Right ventricle myocardium inferior (tissue), 1 donor: ENCODE results near the gene UBXN6. TPM values are rescaled to one million over a fixed set of nuclear protein-coding genes. Genes with fewer than 3 reads are reported as not detected.

Experiments used
- ATAC-seq: fragments of 200-7000 bp; cut with Tn5 transposase; one replicate; pipeline ENCODE4 v1.9.1; 2020; ENCODE audit warnings: mild to moderate bottlenecking, moderate library complexity
- DNase-seq: peaks from one replicate; pipeline ENCODE4 v3.0.0; 2021; ENCODE audit errors: missing footprints
- intact Hi-C: fragments of 100-400 bp; cut with DNase I; formaldehyde crosslinking; loops from one replicate; pipeline ENCODE4 v1.11.0; 2022
- total RNA-seq: library from RNA; stranded (reverse); fragmentation: NEBNext Ultra II Directional; extraction: Animal tissue kit (Norgen Biotek cat#: 25700); gene quantifications from one replicate; pipeline ENCODE4 v1.2.1, GENCODE V29; 2021
- donor health status: DM: no; HTN: yes; CAD: no; lungs with severe emphysema.

UBXN6 gene
- total RNA-seq, 1 donor from 2014 or later: 119 TPM

DNA sequence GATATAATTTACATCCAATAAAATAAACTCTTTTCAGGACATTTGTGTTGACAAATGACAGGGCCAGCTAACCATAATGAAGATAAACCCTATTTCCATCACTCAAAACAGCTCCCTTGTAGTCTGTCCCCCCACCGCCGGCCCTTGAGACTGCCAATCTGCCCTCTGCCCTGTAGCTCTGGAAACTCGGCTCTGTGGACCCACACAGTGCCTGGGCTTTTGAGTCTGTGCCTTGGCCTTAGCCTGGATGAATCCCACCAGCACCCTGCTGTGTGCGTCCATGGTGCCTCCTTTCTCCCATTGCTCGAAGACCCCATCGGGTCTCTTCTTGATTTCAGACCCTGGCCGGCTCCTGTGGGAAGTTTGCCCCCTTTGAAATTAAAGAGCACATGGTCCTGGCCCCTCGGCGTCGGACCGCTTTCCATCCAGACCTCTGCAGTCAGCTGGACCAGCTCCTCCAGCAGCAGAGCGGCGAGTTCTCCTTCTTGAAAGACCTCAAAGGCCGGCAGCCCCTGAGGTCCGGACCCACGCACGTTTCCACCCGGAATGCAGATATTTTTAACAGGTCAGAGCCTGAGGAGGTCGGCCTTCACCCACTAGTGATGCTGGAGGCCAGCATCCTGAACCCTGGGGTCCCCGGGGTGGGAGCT is 29.1 kb downstream of the UBXN6 start:
- no peak for DNase-seq
- intact Hi-C loops: no loop called here
- no peak for ATAC-seq

DNA sequence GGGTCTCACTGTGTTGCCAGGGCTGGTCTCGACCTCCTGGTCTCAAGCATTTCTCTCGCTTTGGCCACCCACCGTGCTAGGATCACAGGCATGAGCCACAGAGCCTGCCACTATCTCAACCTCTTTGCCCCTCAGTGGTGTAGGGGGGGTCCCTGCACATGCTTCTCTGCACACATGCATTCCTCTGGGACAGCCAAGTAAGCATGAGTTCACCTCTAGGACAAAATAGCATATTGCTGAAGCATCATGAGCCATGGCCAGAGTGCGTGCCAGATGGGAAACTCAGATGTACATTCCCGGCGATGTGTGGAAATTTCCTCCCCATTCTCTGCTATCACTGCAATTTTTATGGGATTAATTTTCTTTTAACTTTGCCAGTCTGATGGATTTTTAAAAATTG is 32.1 kb downstream of the UBXN6 start:
- intact Hi-C loops: no loop called here
- no peak for ATAC-seq
- no peak for DNase-seq

DNA sequence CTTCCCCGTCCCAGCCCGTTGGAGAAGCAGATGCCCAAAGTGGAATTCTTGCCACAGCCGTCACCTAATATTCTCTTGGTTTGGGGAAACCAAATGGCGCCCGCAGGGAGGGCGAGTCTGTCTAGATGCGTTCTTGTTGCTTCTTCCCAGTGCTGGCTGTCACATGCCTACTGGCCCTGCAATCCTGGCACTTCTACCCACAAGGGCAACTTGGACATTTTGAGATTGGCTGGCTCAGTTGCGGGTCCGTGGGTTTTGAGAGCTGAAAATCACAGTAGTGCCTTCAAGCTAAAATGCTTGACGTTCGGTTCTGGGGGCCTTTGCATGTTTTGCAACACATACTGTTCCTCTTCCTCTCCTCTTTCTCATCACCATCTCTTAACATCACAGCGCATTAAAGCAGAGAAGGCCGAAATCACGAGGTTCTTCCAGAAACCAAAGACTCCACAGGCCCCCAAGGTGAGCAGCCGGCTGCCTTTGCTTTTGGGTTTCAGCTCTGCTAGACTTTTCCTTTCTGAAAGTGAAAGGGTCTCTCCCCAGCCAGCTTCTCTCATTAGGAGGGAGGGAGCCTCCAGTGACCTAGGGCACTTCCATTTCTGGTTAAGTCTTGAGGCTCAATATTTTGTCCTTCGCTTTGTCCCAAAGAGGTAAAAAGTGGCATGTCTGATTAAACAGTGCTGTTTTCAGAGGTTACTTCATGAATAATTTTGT is 34.0 kb downstream of the UBXN6 start:
- DNase-seq: no peak
- ATAC-seq: no peak
- intact Hi-C loops: no loop called here

DNA sequence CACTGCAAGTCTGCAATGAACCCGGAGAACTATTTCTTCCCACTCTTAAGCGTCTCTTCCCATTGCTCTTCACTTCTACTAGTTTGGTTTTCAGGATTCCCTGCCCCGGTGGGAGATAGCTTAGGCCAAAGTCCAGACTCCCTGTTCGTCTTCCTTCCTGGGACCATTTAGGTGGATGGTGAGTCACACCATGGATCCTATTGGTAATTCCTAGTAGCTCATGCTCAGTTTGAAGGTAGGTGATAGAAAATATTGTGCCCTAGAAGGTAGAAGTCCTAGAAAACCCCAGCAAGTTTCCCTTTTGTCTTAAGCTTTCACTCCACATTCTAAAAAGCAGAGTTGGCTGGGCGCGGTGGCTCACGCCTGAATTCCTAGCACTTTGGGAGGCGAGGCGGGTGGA is 41.3 kb downstream of the UBXN6 start:
- ATAC-seq (no peak), DNase-seq (no peak)
- intact Hi-C loops: no loop called here

DNA sequence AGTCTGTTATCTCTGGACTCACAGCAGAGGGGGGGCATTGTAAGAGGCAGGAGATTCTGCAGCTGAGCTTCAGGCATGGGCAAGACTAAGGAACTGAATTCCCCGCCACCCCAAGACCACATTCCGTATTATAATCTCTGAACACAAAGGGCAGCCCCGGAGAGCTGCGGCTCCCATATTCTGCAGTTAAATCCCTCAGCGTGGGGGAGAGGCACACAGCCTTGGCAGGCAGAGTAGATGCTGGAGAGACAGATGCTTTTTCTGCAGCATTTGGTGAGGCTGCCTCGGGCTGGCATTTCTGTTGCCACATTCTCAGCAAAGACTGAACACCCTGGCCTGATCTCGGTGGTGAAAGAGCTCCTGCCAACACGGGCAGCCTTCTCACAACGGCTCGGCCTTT is 42.2 kb downstream of the UBXN6 start:
- intact Hi-C loops: no loop called here
- DNase-seq (no peak), ATAC-seq (no peak)

DNA sequence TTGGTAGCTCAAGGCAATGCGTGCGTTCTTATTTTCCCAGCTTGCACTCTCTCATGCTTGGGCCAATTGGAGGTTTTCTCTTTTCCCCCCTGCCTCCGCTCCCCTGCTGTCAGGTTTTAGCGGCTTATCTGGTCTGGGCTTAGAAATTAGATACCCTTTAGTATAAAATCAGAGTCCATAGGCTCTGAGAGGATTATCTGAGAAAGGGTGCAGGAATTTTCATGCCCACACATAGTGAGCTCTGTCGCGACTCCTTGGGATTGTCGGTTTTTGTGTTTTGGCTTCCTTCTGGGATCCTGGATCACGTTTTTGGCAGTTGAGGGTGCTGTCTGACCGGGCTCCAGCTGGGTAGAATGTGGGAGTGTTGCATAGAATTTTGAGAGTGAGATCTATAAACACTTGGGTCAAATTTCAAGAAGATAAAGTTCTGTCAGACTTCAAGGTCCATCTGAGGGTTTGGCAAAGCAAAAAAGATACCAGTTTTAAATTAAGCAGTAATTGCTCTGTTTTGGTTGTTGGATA is 42.7 kb downstream of the UBXN6 start:
- DNase-seq: no peak
- no peak for ATAC-seq
- intact Hi-C loops: no loop called here

DNA sequence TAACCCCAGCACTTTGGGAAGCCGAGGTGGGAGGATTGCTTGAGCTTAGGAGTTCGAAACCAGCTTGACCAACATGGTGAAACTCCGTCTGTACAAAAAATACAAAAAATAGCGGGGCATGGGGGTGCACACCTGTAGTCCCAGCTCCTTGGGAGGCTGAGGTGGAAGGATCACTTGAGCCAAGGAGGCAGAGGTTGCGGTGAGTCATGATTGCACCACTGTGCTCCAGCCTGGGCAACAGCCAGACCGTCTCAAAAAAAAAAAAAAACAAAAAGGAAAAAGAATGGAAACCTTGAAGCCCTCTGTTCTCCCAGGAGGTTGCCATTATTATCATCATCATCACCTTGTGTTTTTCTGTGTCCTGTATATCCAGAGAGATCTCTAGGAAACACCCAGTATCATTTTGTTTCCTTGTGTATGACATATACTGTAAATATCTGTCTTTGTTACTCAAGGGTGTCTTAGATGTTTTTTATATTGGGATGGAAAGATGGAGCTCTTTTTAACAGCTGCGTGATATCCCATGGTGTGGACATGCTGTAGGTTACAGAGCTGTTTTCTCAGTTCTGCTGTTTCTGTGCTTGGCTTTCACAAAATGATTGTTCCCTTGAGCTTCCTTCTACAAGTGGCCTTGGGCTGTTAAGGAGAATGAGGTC is 43.3 kb downstream of the UBXN6 start:
- intact Hi-C loops: no loop called here
- no peak for DNase-seq
- peak; percentile 16 for ATAC-seq

DNA sequence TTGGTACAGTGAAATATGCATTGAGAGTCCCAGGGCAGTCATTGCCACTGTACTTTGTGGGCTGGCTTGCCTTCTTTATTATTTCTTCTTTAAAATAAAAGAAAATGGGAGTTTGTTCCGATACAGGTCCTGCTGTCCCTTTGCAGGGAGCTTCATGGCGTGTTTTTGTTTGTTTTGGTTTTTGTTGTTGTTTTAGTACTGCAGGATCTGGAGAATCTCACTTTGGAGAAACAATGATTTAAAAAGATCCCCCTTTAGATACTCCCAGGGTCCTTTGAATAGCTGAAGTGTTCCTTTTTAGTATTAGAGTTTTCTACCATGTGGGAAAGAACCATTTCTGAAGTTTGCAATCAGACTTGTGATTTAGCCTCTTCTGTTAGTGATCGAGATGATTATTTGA is 44.0 kb downstream of the UBXN6 start:
- intact Hi-C loops: no loop called here
- no peak for ATAC-seq
- no peak for DNase-seq

DNA sequence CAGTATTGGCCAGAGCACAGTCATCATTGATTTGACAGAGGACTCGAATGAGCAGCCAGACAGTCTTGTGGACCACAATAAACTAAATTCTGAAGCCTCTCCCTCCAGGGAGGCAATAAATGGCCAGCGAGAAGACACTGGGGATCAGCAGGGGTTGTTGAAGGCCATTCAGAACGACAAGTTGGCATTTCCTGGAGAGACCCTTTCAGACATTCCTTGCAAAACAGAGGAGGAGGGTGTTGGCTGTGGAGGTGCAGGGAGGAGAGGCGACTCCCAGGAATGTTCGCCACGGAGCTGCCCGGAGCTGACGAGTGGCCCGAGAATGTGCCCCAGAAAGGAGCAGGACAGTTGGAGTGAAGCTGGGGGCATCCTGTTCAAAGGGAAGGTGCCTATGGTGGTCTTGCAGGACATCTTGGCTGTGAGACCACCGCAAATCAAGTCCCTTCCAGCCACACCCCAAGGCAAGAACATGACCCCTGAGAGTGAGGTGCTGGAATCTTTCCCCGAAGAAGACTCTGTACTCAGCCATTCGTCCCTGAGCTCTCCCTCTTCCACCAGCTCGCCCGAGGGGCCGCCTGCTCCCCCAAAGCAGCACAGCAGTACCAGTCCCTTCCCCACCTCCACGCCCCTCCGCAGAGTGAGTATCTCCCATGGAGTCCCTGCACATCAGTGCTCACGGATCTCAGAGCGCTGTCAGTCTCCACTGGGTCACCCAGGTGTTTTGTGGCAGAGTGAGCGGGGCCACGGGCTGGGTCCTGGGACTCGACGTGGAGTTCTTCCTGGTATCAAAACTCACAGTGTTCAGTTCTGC is 48.3 kb downstream of the UBXN6 start:
- intact Hi-C loops: no loop called here
- ATAC-seq (no peak), DNase-seq (no peak)

DNA sequence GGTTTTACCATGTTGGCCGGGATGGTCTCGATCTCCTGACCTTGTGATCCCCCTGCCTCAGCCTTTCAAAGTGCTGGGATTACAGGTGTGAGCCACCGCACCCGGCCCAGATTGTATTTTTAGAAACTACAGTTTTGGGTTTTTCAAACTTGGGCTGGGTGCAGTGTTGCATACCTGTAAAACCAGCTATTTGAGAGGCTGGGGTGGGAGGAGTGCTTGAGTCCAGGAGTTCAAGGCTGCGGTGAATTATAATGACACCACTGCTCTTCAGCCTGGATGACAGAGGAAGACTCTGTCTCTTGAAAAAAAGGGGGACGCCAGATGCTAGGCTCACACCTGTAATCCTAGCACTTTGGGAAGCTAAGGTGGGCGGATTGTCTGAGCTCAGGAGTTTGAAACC is 51.0 kb downstream of the UBXN6 start:
- ATAC-seq (no peak), DNase-seq (no peak)
- intact Hi-C loops: no loop called here

DNA sequence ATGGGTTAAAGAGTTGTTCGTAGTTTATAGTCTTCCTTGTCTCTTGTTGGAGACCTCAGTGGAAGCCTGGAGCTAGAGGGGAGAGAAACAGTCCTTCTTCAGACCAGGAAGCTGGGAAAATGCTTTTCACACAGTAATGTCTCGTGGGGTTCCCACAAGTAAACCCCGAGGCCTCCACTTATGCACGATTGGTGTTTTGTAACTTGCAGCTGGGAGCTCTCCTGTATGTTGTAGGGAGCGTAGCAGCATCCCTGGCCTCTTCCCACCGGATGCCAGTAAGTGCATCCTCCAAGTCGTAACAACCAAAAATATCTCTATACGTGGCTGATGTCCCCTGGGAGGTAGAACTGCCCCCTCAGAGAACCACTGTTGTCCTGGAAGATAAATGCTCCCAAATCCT is 51.6 kb downstream of the UBXN6 start:
- intact Hi-C loops: no loop called here
- ATAC-seq: no peak

DNA sequence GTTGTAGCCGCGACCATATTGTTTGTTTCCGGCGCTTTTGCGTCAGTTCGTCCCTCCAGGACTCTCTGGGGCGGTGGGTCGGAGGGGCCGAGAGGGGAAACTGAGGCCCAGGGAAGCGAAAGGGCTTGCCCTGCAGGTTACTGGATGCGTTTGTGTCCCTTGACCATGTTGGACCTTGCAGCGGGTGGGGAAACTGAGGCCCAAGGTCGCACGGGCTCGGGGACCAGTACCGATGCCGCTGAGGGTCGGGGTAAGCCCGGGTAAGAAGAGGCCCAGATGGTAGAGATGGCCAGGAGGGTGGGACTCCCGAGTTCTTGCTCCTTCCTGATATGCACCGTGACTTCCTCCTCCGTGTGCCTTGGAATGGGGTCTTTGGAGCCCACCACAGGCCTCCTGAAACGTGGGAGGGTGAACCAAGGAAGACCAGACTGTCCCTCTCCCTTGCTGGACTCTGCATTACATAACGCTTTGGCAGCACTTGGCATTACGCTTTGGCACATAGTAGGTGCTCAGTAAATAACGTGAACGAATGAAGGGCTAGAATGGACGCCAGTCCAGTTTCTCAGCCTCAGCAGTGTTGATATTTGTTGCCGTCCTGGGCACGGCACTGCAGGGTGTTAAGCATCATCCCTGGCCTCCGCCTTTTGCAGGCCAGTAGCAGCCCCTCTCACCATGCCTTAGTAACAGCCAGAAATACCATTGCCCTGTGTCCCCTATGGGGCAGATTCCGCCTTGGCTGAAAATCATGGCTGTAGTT is 54.4 kb downstream of the UBXN6 start:
- intact Hi-C loops: loop anchor here (5.0 kb wide), 1 partner anchor 69 kb away; the partner anchor contains the start of gene HDGFL2
- DNase-seq: no peak
- ATAC-seq: no peak

More for the DNA sequence above, 51.6 kb downstream of the UBXN6 start:
- DNase-seq: no peak

DNA sequence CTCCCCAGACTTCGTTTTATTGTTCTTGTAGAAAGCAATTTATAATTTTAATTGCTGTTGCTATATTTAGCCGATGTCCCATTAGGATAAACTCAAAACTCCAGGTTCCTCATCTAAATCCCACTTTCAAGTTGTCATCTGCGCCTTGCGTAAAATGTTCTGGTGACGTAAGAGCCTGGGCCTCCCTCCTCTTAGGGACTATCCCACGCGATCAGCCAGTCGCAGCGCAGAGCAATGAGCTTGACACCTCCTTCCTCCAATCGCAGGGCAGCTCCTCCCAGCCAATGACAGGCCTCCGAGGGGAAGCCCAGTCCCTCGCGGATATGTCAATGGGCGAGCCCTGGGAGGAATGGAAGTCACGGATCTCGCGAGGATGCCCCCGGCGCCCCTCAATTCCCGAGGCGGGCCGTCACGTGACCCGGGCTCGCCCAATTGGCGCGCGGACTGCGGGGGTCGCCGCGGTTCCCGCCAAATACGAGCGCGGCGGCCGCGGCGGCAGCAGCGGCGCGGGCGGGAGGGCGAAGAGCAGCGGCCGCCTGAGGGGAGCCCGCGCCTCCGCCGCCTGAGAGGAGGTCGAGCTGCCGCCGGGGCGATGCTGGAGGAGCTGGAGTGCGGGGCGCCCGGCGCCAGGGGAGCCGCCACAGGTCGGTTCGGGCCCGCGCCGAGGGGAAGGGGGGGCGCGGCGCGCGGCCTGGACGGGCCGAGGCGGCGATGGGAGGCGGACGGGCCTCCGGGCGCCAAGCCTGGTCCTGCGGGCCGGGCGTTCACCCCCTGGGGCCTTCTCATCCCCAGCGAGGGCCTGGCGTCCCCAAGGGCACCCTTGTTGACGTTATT is 55.2 kb downstream of the UBXN6 start, which contains the start of gene CHAF1A:
TSS of gene CHAF1A (plus strand) at position 470 of the 834 bp plus-strand sequence. CDS start at position 593, 123 bp downstream.
- intact Hi-C loops: loop anchor here (1.0 to 5.0 kb wide), 3 partner anchors 47 to 74 kb away; partner anchors contain the start of gene HDGFL2
- peak; percentile 97 for ATAC-seq
- peak; percentile 99 for DNase-seq

DNA sequence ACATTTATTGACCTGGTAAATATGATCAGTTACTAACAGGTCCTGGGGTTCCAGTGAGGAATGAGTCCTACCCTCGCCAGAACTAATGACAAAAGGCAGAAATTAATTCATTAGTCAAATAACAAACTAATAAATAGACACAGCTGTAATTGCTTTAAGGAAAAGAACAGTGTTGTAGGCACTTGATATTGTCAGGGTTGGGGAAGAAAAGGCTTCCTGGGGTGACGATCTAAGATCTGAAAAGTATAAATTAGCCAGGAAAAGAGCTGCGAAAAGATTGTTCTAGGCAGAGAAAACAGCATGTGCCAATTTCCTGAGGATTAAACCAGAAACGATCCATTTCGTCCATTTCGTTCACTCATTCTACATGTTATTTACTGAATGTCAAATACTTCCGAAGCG is 55.8 kb downstream of the UBXN6 start:
- DNase-seq (no peak), ATAC-seq (no peak)
- intact Hi-C loops: loop anchor here (1.0 to 5.0 kb wide), 4 partner anchors 27 to 73 kb away; partner anchors contain the start of gene HDGFL2

DNA sequence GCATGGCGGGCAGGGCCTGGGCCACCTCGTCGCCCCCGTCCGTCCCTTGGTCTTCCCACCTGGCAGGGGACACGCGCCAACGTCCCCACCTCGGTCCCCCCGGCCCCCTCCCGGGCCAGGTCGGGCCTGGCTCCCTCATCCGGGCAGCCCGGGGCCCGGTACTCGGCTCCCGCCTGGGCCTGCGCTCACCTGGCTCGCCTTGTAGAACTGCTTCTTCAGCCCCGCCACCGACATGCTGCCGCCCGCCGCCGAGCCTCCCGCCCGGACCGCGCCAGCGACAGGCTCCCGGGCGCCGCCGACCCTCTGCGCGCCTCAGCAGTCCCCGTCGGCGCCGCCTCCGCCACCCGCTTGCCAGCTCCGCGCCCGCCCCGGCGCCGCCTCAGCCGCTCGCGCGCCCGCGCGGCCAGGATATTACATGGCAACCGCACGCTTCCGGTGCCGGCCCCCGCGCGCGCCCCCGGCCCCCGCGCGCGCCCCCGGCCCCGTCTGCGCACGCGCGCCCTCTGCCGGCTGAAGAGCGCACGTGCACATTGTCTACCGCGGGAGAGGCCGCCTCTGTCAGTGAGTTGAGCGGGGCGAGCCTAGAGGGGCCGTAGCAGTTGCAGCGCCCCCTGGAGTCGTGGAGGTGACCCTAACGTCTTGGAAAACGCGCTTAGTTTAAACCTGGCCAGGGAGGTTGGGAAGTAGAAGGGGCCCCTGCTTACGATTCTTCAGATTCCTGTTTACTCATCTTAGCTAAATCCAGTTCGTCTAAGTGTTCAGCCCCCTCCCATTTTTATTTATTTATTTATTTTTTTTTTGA is 57.3 kb downstream of the UBXN6 start, which contains the start of gene SH3GL1:
TSS of gene SH3GL1 (minus strand) at position 413 of the 802 bp plus-strand sequence. CDS start at position 234, 179 bp downstream.
- ATAC-seq (peak; percentile 69), DNase-seq (peak; percentile 94)
- intact Hi-C loops: loop anchor here (1.0 to 5.0 kb wide), 4 partner anchors 26 to 153 kb away; partner anchors contain the start of genes HDGFL2, MPND and YJU2

DNA sequence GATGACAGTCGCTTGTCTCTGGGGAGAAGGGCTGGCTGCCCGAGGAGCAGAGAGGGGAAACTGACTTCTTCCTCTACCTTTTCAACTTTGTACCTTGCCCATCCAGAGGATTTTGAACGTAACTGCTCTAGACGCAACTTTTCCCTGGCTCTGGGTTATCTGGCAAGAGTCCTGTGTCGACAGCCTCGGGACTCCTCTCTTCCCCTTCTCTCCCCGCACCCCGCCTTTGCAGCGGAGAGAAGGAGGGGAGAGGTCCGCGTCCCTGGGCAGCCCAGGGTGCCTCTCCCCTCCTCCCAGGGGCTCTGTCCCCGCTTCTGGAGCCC is 57.8 kb downstream of the UBXN6 start:
- peak; percentile 3 for ATAC-seq
- DNase-seq: no peak
- intact Hi-C loops: loop anchor here (1.0 to 5.0 kb wide), 4 partner anchors 25 to 152 kb away; partner anchors contain the start of genes HDGFL2, MPND and YJU2
